Spleen (tissue), 11 donors: ENCODE measurements around the gene USE1. TPM values are rescaled to one million over a fixed set of nuclear protein-coding genes. Genes with fewer than 3 reads are reported as not detected.

Experiments used
- DNase-seq: peaks from one replicate; pipeline ENCODE4 v3.0.0-alpha.2; 2020
- H3K27ac ChIP-seq, 8 donors: fragments of 200-600 bp; sonication (generic) in 7 of 8; 1 replicate in 4 of 8; 2 replicates in 4 of 8; pipeline versions ENCODE4 v1.5.0 to v1.8.0; 2016 to 2021; ENCODE audit warnings: inconsistent platforms in 4 of 8, mild to moderate bottlenecking in 4 of 8, moderate library complexity in 1 of 8
- H3K27me3 ChIP-seq, 7 donors: fragments of 200-600 bp; sonication (generic) in 6 of 7; replicated peaks in 1 of 7; 1 replicate in 4 of 7; 2 replicates in 3 of 7; pipeline versions ENCODE4 v1.5.0 to v1.8.0; 2016 to 2021; ENCODE audit warnings: inconsistent platforms in 3 of 7, mild to moderate bottlenecking in 1 of 7
- H3K36me3 ChIP-seq, 6 donors: fragments of 200-600 bp; sonication (generic) in 5 of 6; 1 replicate in 4 of 6; 2 replicates in 2 of 6; pipeline versions ENCODE4 v1.5.0 to v1.8.0; 2016 to 2021; ENCODE audit warnings: inconsistent platforms in 2 of 6
- H3K4me1 ChIP-seq, 6 donors: fragments of 200-600 bp; sonication (generic) in 5 of 6; 1 replicate in 3 of 6; 2 replicates in 3 of 6; pipeline versions ENCODE4 v1.5.0 to v1.8.0; 2016 to 2021; ENCODE audit warnings: inconsistent platforms in 3 of 6
- H3K4me3 ChIP-seq, 8 donors: fragments of 200-600 bp; sonication (generic) in 7 of 8; 1 replicate in 4 of 8; 2 replicates in 4 of 8; pipeline versions ENCODE4 v1.5.0 to v1.8.0; 2016 to 2021; ENCODE audit warnings: inconsistent platforms in 4 of 8, mild to moderate bottlenecking in 4 of 8, moderate library complexity in 2 of 8
- H3K9me3 ChIP-seq, 8 donors: fragments of 200-600 bp; sonication (generic) in 7 of 8; 1 replicate in 4 of 8; 2 replicates in 4 of 8; pipeline versions ENCODE4 v1.5.0 to v1.8.0; 2016 to 2021; ENCODE audit warnings: inconsistent platforms in 4 of 8
- POLR2A ChIP-seq, 3 donors: fragments of 450-650 bp; IDR thresholded peaks; one replicate each; pipeline ENCODE4 v1.5.1; 2017; ENCODE audit warnings: antibody characterized with exemption in 3 of 3, mild to moderate bottlenecking in 1 of 3
- POLR2AphosphoS5 ChIP-seq, 3 donors: sonication (generic); formaldehyde crosslinking; IDR thresholded peaks; one replicate each; pipeline ENCODE4 v1.5.1; 2017; ENCODE audit warnings: antibody characterized with exemption in 3 of 3
- WGBS, 5 donors: extraction: QIAGEN DNeasy Blood & Tissue Kit in 3 of 5; methylation state at CpG; one replicate each; pipeline versions ENCODE4 v1.1.5 to v1.1.7; 2013 to 2018; 5-methylcytosine and 5-hydroxymethylcytosine counted together
- intact Hi-C: fragments of 100-400 bp; cut with DNase I; formaldehyde crosslinking; loops from one replicate; pipeline ENCODE4 v1.15.0; 2023; ENCODE audit warnings: low total_unique reads
- polyA plus RNA-seq, 3 donors: library from polyadenylated mRNA; stranded (reverse); fragments of 200-250 nt; gene quantifications; one replicate each; pipeline ENCODE4 v1.2.1, GENCODE V29; 2013
- total RNA-seq, 7 donors: library from RNA; depleted of rRNA in 3 of 7; stranded (reverse); fragments of >200 nt in 3 of 7; fragmentation: NEBNext Ultra II Directional in 4 of 7; extraction: Animal tissue kit (Norgen Biotek cat#: 25700) in 4 of 7; gene quantifications; one replicate each; pipeline versions ENCODE4 v1.1.0 to v1.2.1, GENCODE V29; 2016 to 2021
- TF ChIP-seq, protein P1 (sequence below), 11 experiments: fragments of 200-600 bp in 7 of 11; fragments of 450-650 bp in 4 of 11; sonication (generic) in 4 of 11; IDR thresholded peaks in 8 of 11; conservative IDR thresholded peaks in 3 of 11; 1 replicate in 7 of 11; 2 replicates in 4 of 11; pipeline versions ENCODE4 v1.4.0 to v1.8.0; 2016 to 2021; ENCODE audit warnings: antibody characterized with exemption in 11 of 11, inconsistent platforms in 4 of 11, mild to moderate bottlenecking in 1 of 11
- donor health status: healthy with polysubstance abuse.
- donor health status: DM: no; HTN: no; CAD: no; lungs with moderate emphysema.
- donor health status: DM: no; HTN: no; CAD: no.
- donor health status: Bipolar disorder and iron deficiency.
- donor health status: healthy.
- donor health status: DM: no; HTN: no; CAD: no.
- donor health status: DM: yes; HTN: yes; CAD: no.

USE1 gene
- total and polyA plus RNA-seq, 10 donors = 17.2 to 74.4 (median 28.6) TPM

- H3K4me1 ChIP-seq = peaks cover 0 to 35% (median 14%) of the 10 kb centered on the region in 6 donors
- intact Hi-C loops = no loop called here
- WGBS, 5 donors = 76 to 84% (median 82%) methylated on average over 8 of the region's 8 CpGs
- TF ChIP-seq POLR2A (IDR thresholded peaks at IDR 0.05) = no peak
- TF ChIP-seq POLR2AphosphoS5 (IDR thresholded peaks at IDR 0.05) = peak in 2 of 3 donors; percentile 34 to 48
- TF ChIP-seq, protein P1, sequence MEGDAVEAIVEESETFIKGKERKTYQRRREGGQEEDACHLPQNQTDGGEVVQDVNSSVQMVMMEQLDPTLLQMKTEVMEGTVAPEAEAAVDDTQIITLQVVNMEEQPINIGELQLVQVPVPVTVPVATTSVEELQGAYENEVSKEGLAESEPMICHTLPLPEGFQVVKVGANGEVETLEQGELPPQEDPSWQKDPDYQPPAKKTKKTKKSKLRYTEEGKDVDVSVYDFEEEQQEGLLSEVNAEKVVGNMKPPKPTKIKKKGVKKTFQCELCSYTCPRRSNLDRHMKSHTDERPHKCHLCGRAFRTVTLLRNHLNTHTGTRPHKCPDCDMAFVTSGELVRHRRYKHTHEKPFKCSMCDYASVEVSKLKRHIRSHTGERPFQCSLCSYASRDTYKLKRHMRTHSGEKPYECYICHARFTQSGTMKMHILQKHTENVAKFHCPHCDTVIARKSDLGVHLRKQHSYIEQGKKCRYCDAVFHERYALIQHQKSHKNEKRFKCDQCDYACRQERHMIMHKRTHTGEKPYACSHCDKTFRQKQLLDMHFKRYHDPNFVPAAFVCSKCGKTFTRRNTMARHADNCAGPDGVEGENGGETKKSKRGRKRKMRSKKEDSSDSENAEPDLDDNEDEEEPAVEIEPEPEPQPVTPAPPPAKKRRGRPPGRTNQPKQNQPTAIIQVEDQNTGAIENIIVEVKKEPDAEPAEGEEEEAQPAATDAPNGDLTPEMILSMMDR (IDR thresholded peaks at IDR 0.05 in 8 of 11, conservative IDR thresholded peaks at IDR 0.05 in 3 of 11) = no peak
- no peaks in the 10 kb centered on the region for H3K27me3 ChIP-seq
- peaks cover 4 to 100% (median 95%) of the 10 kb centered on the region in 6 donors for H3K36me3 ChIP-seq
- peak overlapping the region in 5 of 8 donors; percentile 64 to 76 (median 68) for H3K27ac ChIP-seq
- no peaks in the 10 kb centered on the region for H3K9me3 ChIP-seq
- H3K4me3 ChIP-seq = no peak overlapping the region
- no peak for DNase-seq
Observed at GRCh38 chr19:17171874-17172273, 43.3 kb upstream of the USE1 start.

DNA sequence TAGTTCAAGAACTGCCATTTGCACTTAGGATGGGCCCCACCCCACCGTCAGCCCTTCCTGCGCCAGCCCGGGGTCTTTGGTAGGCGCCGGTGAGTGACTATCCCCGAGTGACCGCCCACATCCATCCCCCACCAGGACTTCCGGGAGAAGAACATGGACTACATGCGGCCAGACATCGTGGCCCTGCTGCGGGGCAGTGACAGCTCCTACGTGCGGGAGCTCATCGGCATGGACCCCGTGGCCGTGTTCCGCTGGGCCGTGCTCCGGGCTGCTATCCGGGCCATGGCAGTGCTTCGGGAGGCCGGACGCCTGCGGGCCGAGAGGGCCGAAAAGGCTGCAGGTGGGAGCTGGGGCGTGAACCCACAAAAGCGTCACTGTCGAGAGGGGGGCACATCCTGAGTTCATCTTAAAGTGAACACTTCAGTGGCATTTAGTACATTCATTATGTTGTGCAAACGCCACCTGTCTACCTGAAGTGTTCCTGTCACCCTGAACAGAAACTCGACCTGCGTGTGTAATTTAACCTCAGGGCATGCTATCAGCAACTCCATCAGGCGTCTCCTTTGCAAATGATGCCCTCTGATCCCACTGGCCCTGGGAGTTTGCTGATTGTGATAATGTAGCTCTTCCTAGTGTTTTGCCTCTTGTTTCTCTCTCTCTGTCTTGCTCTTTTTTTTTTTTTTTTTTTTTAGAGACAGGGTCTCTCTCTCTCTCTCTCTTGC is 42.4 kb upstream of the USE1 start:
- H3K4me3 ChIP-seq = no peak overlapping the region
- peaks cover 4 to 100% (median 97%) of the 10 kb centered on the region in 6 donors for H3K36me3 ChIP-seq
- no peak for DNase-seq
- 89 to 95% (median 91%) methylated on average over 14 to 33 of the region's 33 CpGs for WGBS, 5 donors
- peak overlapping the region in 3 of 8 donors; percentile 68 to 76 (median 71) for H3K27ac ChIP-seq
- no peaks in the 10 kb centered on the region for H3K9me3 ChIP-seq
- H3K27me3 ChIP-seq = no peaks in the 10 kb centered on the region
- peaks cover 0 to 35% (median 14%) of the 10 kb centered on the region in 6 donors for H3K4me1 ChIP-seq
- intact Hi-C loops = no loop called here
- no peak for TF ChIP-seq POLR2A (IDR thresholded peaks at IDR 0.05)
- TF ChIP-seq POLR2AphosphoS5 (IDR thresholded peaks at IDR 0.05) = peak in 1 of 3 donors; percentile 62

DNA sequence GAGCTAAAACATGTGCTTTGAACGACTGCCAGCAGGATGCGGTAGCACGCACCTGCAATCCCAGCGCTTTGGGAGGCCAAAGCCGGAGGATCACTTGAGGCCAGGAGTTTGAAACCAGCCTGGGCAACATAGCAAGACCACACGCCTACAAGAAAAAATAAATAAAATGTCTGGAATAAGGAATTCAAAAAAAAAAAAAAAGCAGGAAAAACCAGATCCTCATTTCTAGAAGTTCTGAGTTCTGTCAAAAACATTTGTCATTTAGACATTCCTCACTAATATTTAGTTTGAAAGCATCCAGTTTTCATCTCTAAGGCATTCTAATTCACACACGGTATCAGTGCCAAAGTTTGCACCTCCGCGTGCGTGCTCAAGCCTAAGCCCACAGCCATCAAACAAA is 36.9 kb upstream of the USE1 start:
- Histone ChIP-seq H3K4me1 (peaks cover 0 to 13% (median 10%) of the 10 kb centered on the region in 6 donors), H3K4me3 (no peak overlapping the region), H3K9me3 (no peaks in the 10 kb centered on the region), H3K27ac (no peak overlapping the region), H3K27me3 (no peaks in the 10 kb centered on the region), H3K36me3 (peaks cover 0 to 100% (median 88%) of the 10 kb centered on the region in 6 donors)
- DNase-seq = no peak
- WGBS, 5 donors = 95 to 97% (median 96%) methylated on average over 10 of the region's 10 CpGs
- peak in 1 of 3 donors; percentile 4 for TF ChIP-seq POLR2AphosphoS5 (IDR thresholded peaks at IDR 0.05)
- TF ChIP-seq, protein P1 (IDR thresholded peaks at IDR 0.05 in 8 of 11, conservative IDR thresholded peaks at IDR 0.05 in 3 of 11) = no peak
- intact Hi-C loops = no loop called here

GRCh38 chr19:17180997-17181702 is 34.0 kb upstream of the USE1 start:
- Histone ChIP-seq H3K4me1 (peaks cover 0 to 42% (median 27%) of the 10 kb centered on the region in 6 donors), H3K36me3 (peaks cover 0 to 100% (median 76%) of the 10 kb centered on the region in 6 donors), H3K27ac (no peak overlapping the region), H3K9me3 (no peaks in the 10 kb centered on the region), H3K4me3 (no peak overlapping the region), H3K27me3 (no peaks in the 10 kb centered on the region)
- 73 to 92% (median 84%) methylated on average over 22 of the region's 22 CpGs for WGBS, 5 donors
- DNase-seq = no peak
- TF ChIP-seq, protein P1 (IDR thresholded peaks at IDR 0.05 in 8 of 11, conservative IDR thresholded peaks at IDR 0.05 in 3 of 11) = no peak
- peak in 2 of 3 donors; percentile 17 to 34 for TF ChIP-seq POLR2AphosphoS5 (IDR thresholded peaks at IDR 0.05)
- intact Hi-C loops = no loop called here
